DND-41 (cell line): ENCODE measurements around the gene STKLD1.

Experiments used
- EZH2 ChIP-seq: IDR thresholded peaks from 3 replicates; pipeline ENCODE4 v1.6.1; 2012; ENCODE audit warnings: borderline replicate concordance, low read depth, mild to moderate bottlenecking, moderate library complexity, low read length, inconsistent platforms; ENCODE audit not compliant: severe bottlenecking
- TF ChIP-seq, protein P1 (sequence below): IDR thresholded peaks from 2 replicates; pipeline ENCODE4 v1.5.1; 2012; ENCODE audit warnings: borderline replicate concordance, low read length, moderate library complexity, mild to moderate bottlenecking; ENCODE audit not compliant: poor library complexity, severe bottlenecking; ENCODE audit errors: extremely low read depth

DNA sequence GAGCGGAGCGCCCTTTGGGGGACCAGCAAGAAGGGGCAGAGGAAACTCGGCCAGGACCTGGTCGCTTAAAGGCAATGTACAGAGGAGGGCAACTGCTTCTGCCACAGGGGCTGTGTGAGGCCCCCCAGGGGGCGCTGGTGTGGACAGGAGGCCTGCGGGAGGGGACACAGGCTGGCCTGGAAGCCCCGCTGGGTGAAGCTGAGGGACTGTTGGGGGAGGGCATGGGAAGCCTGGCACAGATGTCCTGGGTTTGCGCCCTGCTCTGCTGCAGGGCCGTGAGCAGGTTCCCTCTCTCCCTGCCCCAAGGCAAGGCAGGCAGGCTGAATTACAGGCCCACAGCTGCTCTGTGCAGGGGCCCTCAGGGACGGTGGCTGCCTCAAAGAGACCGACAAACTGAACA, 33.6 kb upstream of the STKLD1 start:
- TF ChIP-seq, protein P1, sequence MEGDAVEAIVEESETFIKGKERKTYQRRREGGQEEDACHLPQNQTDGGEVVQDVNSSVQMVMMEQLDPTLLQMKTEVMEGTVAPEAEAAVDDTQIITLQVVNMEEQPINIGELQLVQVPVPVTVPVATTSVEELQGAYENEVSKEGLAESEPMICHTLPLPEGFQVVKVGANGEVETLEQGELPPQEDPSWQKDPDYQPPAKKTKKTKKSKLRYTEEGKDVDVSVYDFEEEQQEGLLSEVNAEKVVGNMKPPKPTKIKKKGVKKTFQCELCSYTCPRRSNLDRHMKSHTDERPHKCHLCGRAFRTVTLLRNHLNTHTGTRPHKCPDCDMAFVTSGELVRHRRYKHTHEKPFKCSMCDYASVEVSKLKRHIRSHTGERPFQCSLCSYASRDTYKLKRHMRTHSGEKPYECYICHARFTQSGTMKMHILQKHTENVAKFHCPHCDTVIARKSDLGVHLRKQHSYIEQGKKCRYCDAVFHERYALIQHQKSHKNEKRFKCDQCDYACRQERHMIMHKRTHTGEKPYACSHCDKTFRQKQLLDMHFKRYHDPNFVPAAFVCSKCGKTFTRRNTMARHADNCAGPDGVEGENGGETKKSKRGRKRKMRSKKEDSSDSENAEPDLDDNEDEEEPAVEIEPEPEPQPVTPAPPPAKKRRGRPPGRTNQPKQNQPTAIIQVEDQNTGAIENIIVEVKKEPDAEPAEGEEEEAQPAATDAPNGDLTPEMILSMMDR, result peak; percentile 33
- no peak for TF ChIP-seq EZH2
